WTC11 (cell line): ENCODE results near the gene TMCC1. TPM values are rescaled to one million over a fixed set of nuclear protein-coding genes. Genes with fewer than 3 reads are reported as not detected.

ENCODE experiments used
- ATAC-seq: fragments of 200-7000 bp; cut with Tn5 transposase; 2 replicates; pipeline ENCODE4 v1.10.0; 2021; ENCODE audit warnings: mild to moderate bottlenecking, moderate library complexity
- CTCF ChIA-PET: fragments of 300-600 bp; sonication (Branson Sonifier 250); formaldehyde crosslinking; loops from one replicate; lab custom pipeline; 2021; ENCODE audit warnings: antibody characterized with exemption; lab: Charles Lee
- POLR2A ChIA-PET: fragments of 350-600 bp; sonication (Branson Sonifier 250); formaldehyde crosslinking; loops from one replicate; lab custom pipeline; 2021; ENCODE audit warnings: antibody characterized with exemption; lab: Charles Lee
- DNase-seq: peaks from one replicate; pipeline ENCODE4 v3.0.0; 2021; ENCODE audit warnings: low spot score
- H3K27ac Mint-ChIP-seq: 2 replicates; pipeline ENCODE4 v1.8.0; 2021; ENCODE audit warnings: mixed read lengths
- H3K27me3 Mint-ChIP-seq: 2 replicates; pipeline ENCODE4 v1.8.0; 2021; ENCODE audit warnings: low read depth, mild to moderate bottlenecking, moderate library complexity, mixed read lengths
- H3K36me3 Mint-ChIP-seq: 2 replicates; pipeline ENCODE4 v1.8.0; 2021; ENCODE audit warnings: mixed read lengths
- H3K4me1 Mint-ChIP-seq: 2 replicates; pipeline ENCODE4 v1.8.0; 2022; ENCODE audit warnings: mixed read lengths
- H3K4me3 Mint-ChIP-seq: 2 replicates; pipeline ENCODE4 v1.8.0; 2021; ENCODE audit warnings: mild to moderate bottlenecking, moderate library complexity, mixed read lengths
- H3K9me3 Mint-ChIP-seq: 2 replicates; pipeline ENCODE4 v1.8.0; 2021; ENCODE audit warnings: mixed read lengths
- CREB1 ChIP-seq: sonication (generic); formaldehyde crosslinking; IDR thresholded peaks from 2 replicates; pipeline ENCODE4 v1.8.0; 2023; ENCODE audit warnings: mild to moderate bottlenecking, missing genetic modification reagents
- ETV6 ChIP-seq: sonication (generic); formaldehyde crosslinking; IDR thresholded peaks from 2 replicates; pipeline ENCODE4 v1.8.1; 2022; ENCODE audit warnings: mild to moderate bottlenecking, missing genetic modification reagents
- FOXJ3 ChIP-seq: sonication (generic); formaldehyde crosslinking; IDR thresholded peaks from 2 replicates; pipeline ENCODE4 v1.9.0; 2021; ENCODE audit warnings: missing genetic modification reagents, mild to moderate bottlenecking, borderline replicate concordance
- GTF2I ChIP-seq: fragments of 250-450 bp; sonication (Bioruptor Pico); conservative IDR thresholded peaks from 2 replicates; pipeline ENCODE4 v1.4.0; 2021; ENCODE audit warnings: mild to moderate bottlenecking
- HMGXB4 ChIP-seq: sonication (generic); formaldehyde crosslinking; IDR thresholded peaks from 2 replicates; pipeline ENCODE4 v1.8.1; 2023; ENCODE audit warnings: mild to moderate bottlenecking, moderate library complexity, missing genetic modification reagents
- IRF2 ChIP-seq: sonication (generic); formaldehyde crosslinking; IDR thresholded peaks from 2 replicates; pipeline ENCODE4 v1.8.0; 2022; ENCODE audit warnings: low read depth, missing genetic modification reagents, borderline replicate concordance
- NR1H2 ChIP-seq: sonication (generic); formaldehyde crosslinking; IDR thresholded peaks from 2 replicates; pipeline ENCODE4 v1.9.0; 2021; ENCODE audit warnings: mild to moderate bottlenecking, moderate library complexity, missing genetic modification reagents
- SMAD3 ChIP-seq: sonication (generic); formaldehyde crosslinking; IDR thresholded peaks from 2 replicates; pipeline ENCODE4 v1.8.0; 2022; ENCODE audit warnings: missing genetic modification reagents, mild to moderate bottlenecking, borderline replicate concordance
- SMAD4 ChIP-seq: sonication (generic); formaldehyde crosslinking; IDR thresholded peaks from 2 replicates; pipeline ENCODE4 v1.8.0; 2022; ENCODE audit warnings: mild to moderate bottlenecking, missing genetic modification reagents
- TEAD1 ChIP-seq: sonication (generic); formaldehyde crosslinking; IDR thresholded peaks from 2 replicates; pipeline ENCODE4 v1.8.0; 2022; ENCODE audit warnings: mild to moderate bottlenecking, missing genetic modification reagents
- ZNF121 ChIP-seq: sonication (generic); formaldehyde crosslinking; IDR thresholded peaks from 2 replicates; pipeline ENCODE4 v1.8.0; 2023; ENCODE audit warnings: missing genetic modification reagents
- ZNF416 ChIP-seq: fragments of 250-450 bp; sonication (Bioruptor Pico); IDR thresholded peaks from 2 replicates; pipeline ENCODE4 v1.9.0; 2021; ENCODE audit warnings: mild to moderate bottlenecking, inconsistent platforms
- total RNA-seq: library from RNA; stranded (reverse); gene quantifications from 3 replicates; pipeline ENCODE4 v1.2.3, GENCODE V29; 2021
- TF ChIP-seq, protein P1 (sequence below): sonication (generic); formaldehyde crosslinking; IDR thresholded peaks from 2 replicates; pipeline ENCODE4 v1.8.0; 2023; ENCODE audit warnings: missing genetic modification reagents
- TF ChIP-seq, protein P2 (sequence below): sonication (generic); formaldehyde crosslinking; IDR thresholded peaks from 2 replicates; pipeline ENCODE4 v1.8.0; 2023; ENCODE audit warnings: mild to moderate bottlenecking, missing genetic modification reagents

The TMCC1 gene
- total RNA-seq, 1 experiment from 2014 or later, result 29.3 TPM

DNA sequence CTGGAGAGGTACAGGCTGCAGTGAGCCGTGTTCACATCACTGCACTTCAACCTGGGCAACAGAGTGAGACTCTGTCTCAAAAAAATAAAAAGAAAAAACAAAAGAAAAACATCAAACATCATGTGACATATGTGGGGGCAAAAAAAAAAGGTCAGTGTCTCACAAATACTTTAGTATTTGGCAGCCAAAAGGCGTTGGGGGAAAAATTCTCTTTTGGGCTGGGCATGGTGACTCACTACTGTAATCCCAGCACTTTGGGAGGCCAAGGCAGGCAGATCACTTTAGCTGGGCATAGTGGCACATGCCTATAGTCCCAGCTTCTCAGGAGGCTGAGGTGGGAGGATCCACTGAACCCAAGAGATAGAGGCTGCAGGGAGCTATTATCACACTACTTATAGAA is 47.6 kb downstream of the TMCC1 start:
- peaks cover 21% of the 10 kb centered on the region for H3K9me3 Mint-ChIP-seq
- H3K36me3 Mint-ChIP-seq, result peaks cover 28% of the 10 kb centered on the region
- H3K4me1 Mint-ChIP-seq, result no peaks in the 10 kb centered on the region; the same call in 1 of the 2 replicates
- ATAC-seq (no peak), DNase-seq (no peak)
- ChIA-PET POLR2A (no interaction called here), CTCF (interaction anchor here (0.6 kb wide), 2 partner anchors 21 to 218 kb away, joined by 3 read pairs; no protein-coding TSS in a partner anchor)
- H3K4me3 Mint-ChIP-seq, result no peak overlapping the region
- no peak for TF ChIP-seq ETV6 (CRISPR knock-in tag)
- peak; percentile 49; the same call in 1 of the 2 replicates for TF ChIP-seq ZNF121 (CRISPR knock-in tag)
- TF ChIP-seq, all 79 proteins: peak for 1
- Mint-ChIP-seq H3K27me3 (no peaks in the 10 kb centered on the region), H3K27ac (no peak overlapping the region)

DNA sequence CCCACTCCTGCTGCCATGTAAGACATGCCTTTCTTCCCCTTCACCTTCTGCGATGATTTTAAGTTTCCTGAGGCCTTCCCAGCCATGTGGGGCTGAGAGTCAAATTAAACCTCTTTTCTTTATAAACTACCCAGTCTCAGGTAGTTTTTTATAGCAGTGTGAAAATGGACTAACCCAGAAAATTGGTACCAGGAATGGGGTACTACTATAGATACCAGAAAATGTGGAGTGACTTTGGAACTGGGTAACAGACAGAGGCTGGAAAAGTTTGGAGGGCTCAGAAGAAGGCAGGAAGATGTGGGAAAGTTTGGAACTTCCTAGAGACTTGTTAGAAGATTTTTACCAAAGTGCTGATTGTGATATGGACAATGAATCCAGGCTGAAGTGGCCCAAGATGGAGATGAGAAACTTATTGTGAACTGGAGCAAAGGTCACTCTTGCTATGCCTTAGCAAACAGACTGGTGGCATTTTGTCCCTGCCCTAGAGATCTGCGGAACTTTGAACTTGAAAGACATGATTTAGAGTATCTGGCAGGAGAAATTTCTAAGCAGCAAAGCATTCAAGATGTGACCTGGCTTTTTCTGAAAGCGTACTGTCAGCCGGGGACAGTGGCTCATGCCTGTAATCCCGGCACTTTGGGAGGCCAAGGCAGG is 52.7 kb downstream of the TMCC1 start:
- H3K27me3 Mint-ChIP-seq, result no peaks in the 10 kb centered on the region
- DNase-seq, result no peak
- no peak overlapping the region for H3K4me3 Mint-ChIP-seq
- peak overlapping the region; percentile 42; the same call in 1 of the 2 replicates for H3K27ac Mint-ChIP-seq
- peaks cover 21% of the 10 kb centered on the region for H3K4me1 Mint-ChIP-seq
- H3K9me3 Mint-ChIP-seq, result peaks cover 10% of the 10 kb centered on the region; the same call in 1 of the 2 replicates
- peaks cover 7% of the 10 kb centered on the region for H3K36me3 Mint-ChIP-seq
- ChIA-PET CTCF (no interaction called here), POLR2A (no interaction called here)
- no peak for ATAC-seq
- TF ChIP-seq FOXJ3 (CRISPR knock-in tag) (no peak), IRF2 (CRISPR knock-in tag) (no peak), HMGXB4 (CRISPR knock-in tag) (no peak), SMAD4 (CRISPR knock-in tag) (no peak), ZNF416 (CRISPR knock-in tag) (no peak), CREB1 (no peak), SMAD3 (CRISPR knock-in tag) (no peak), GTF2I (CRISPR knock-in tag) (no peak), TEAD1 (CRISPR knock-in tag) (no peak)
- TF ChIP-seq, protein P1, sequence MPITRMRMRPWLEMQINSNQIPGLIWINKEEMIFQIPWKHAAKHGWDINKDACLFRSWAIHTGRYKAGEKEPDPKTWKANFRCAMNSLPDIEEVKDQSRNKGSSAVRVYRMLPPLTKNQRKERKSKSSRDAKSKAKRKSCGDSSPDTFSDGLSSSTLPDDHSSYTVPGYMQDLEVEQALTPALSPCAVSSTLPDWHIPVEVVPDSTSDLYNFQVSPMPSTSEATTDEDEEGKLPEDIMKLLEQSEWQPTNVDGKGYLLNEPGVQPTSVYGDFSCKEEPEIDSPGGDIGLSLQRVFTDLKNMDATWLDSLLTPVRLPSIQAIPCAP (CRISPR knock-in tag), result no peak
- TF ChIP-seq, protein P2, sequence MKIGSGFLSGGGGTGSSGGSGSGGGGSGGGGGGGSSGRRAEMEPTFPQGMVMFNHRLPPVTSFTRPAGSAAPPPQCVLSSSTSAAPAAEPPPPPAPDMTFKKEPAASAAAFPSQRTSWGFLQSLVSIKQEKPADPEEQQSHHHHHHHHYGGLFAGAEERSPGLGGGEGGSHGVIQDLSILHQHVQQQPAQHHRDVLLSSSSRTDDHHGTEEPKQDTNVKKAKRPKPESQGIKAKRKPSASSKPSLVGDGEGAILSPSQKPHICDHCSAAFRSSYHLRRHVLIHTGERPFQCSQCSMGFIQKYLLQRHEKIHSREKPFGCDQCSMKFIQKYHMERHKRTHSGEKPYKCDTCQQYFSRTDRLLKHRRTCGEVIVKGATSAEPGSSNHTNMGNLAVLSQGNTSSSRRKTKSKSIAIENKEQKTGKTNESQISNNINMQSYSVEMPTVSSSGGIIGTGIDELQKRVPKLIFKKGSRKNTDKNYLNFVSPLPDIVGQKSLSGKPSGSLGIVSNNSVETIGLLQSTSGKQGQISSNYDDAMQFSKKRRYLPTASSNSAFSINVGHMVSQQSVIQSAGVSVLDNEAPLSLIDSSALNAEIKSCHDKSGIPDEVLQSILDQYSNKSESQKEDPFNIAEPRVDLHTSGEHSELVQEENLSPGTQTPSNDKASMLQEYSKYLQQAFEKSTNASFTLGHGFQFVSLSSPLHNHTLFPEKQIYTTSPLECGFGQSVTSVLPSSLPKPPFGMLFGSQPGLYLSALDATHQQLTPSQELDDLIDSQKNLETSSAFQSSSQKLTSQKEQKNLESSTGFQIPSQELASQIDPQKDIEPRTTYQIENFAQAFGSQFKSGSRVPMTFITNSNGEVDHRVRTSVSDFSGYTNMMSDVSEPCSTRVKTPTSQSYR (CRISPR knock-in tag), result no peak

DNA sequence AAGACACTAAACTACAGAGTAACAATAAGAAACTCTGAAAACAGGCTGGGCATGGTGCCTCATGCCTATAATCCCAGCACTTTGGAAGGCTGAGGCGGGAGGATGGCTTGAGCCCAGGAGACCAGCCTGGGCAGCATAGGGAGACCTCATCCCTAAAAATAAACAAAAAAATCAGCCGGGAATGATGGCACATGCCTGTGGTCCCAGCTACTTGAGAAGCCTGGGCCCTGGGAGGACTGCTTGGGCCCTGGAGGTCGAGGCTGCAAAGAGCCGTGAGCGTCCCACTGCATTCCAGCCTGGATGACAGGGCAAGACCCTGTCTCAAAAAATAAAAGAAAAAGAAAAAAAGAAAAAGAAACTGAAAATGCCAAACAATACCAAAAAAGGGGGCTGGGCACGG is 55.4 kb downstream of the TMCC1 start:
- H3K4me3 Mint-ChIP-seq, result no peak overlapping the region
- no peaks in the 10 kb centered on the region for H3K27me3 Mint-ChIP-seq
- DNase-seq (no peak), ATAC-seq (no peak)
- CTCF ChIA-PET, result no interaction called here
- peaks cover under 1% of the 10 kb centered on the region; the same call in 1 of the 2 replicates for H3K9me3 Mint-ChIP-seq
- H3K4me1 Mint-ChIP-seq, result peaks cover 21% of the 10 kb centered on the region
- H3K27ac Mint-ChIP-seq, result peak overlapping the region; percentile 51
- peaks cover 7% of the 10 kb centered on the region for H3K36me3 Mint-ChIP-seq
- POLR2A ChIA-PET, result no interaction called here
- no peak for TF ChIP-seq NR1H2
